ENCODE measurements around the gene EPC1. TPM values are rescaled to one million over a fixed set of nuclear protein-coding genes. Genes with fewer than 3 reads are reported as not detected.
"Not testable (repeated sequence)": the region's sequence is repeated elsewhere in the genome, so short reads cannot be mapped to it uniquely, and the experiment has no call there.

The EPC1 gene
- total RNA-seq, 1 donor from 2014 or later: 62.7 TPM

- H3K9me3 Mint-ChIP-seq: no peaks in the 10 kb centered on the region
- H3K36me3 Mint-ChIP-seq: no peaks in the 10 kb centered on the region
- H3K4me3 Mint-ChIP-seq: no peak overlapping the region
- H3K4me1 Mint-ChIP-seq: peaks cover 9% of the 10 kb centered on the region
- H3K27ac Mint-ChIP-seq: no peak overlapping the region
- TF ChIP-seq CTCF (IDR thresholded peaks at IDR 0.05; ENCODE audit: unreplicated experiment): peak; percentile 80
- no peaks in the 10 kb centered on the region for H3K27me3 Mint-ChIP-seq (ENCODE audit: low read depth)
- DNase-seq (ENCODE audit: low spot score in 2 of 2, unreplicated experiment in 2 of 2): no peak
Observed at GRCh38 chr10:32256613-32257437, 90.1 kb downstream of the EPC1 start.

GRCh38 chr10:32253821-32254220, 93.1 kb downstream of the EPC1 start:
- TF ChIP-seq CTCF (IDR thresholded peaks at IDR 0.05; ENCODE audit: unreplicated experiment): no peak
- Mint-ChIP-seq H3K4me3 (no peak overlapping the region), H3K36me3 (no peaks in the 10 kb centered on the region), H3K9me3 (no peaks in the 10 kb centered on the region), H3K27me3 (ENCODE audit: low read depth) (no peaks in the 10 kb centered on the region), H3K4me1 (peaks cover 9% of the 10 kb centered on the region), H3K27ac (no peak overlapping the region)
- DNase-seq (ENCODE audit: low spot score in 2 of 2, unreplicated experiment in 2 of 2): no peak

- DNase-seq (ENCODE audit: low spot score in 2 of 2, unreplicated experiment in 2 of 2): no peak
- no peak for TF ChIP-seq CTCF (IDR thresholded peaks at IDR 0.05; ENCODE audit: unreplicated experiment)
- Mint-ChIP-seq H3K4me1 (peaks cover 9% of the 10 kb centered on the region), H3K4me3 (no peak overlapping the region), H3K27ac (peak overlapping the region; percentile 43), H3K36me3 (no peaks in the 10 kb centered on the region), H3K27me3 (ENCODE audit: low read depth) (no peaks in the 10 kb centered on the region), H3K9me3 (no peaks in the 10 kb centered on the region)
Observed at GRCh38 chr10:32253276-32253675, 93.7 kb downstream of the EPC1 start.

GRCh38 chr10:32250489-32250888, 96.5 kb downstream of the EPC1 start:
- not testable (repeated sequence) for H3K4me1 Mint-ChIP-seq; H3K27ac Mint-ChIP-seq; H3K4me3 Mint-ChIP-seq; DNase-seq (ENCODE audit: low spot score in 2 of 2, unreplicated experiment in 2 of 2); H3K9me3 Mint-ChIP-seq; H3K36me3 Mint-ChIP-seq; H3K27me3 Mint-ChIP-seq (ENCODE audit: low read depth)

GRCh38 chr10:32246685-32247084, 100.3 kb downstream of the EPC1 start:
- peaks cover 7% of the 10 kb centered on the region for H3K4me1 Mint-ChIP-seq
- TF ChIP-seq CTCF (IDR thresholded peaks at IDR 0.05; ENCODE audit: unreplicated experiment): no peak
- H3K27ac Mint-ChIP-seq: no peak overlapping the region
- no peaks in the 10 kb centered on the region for H3K27me3 Mint-ChIP-seq (ENCODE audit: low read depth)
- H3K36me3 Mint-ChIP-seq: no peaks in the 10 kb centered on the region
- H3K4me3 Mint-ChIP-seq: no peak overlapping the region
- no peak for DNase-seq (ENCODE audit: low spot score in 2 of 2, unreplicated experiment in 2 of 2)
- no peaks in the 10 kb centered on the region for H3K9me3 Mint-ChIP-seq

- no peak for TF ChIP-seq CTCF (IDR thresholded peaks at IDR 0.05; ENCODE audit: unreplicated experiment)
- Mint-ChIP-seq H3K36me3 (no peaks in the 10 kb centered on the region), H3K9me3 (no peaks in the 10 kb centered on the region), H3K27ac (no peak overlapping the region), H3K4me1 (peaks cover 7% of the 10 kb centered on the region), H3K4me3 (no peak overlapping the region), H3K27me3 (ENCODE audit: low read depth) (no peaks in the 10 kb centered on the region)
- no peak for DNase-seq (ENCODE audit: low spot score in 2 of 2, unreplicated experiment in 2 of 2)
Observed at GRCh38 chr10:32245760-32246159, 101.2 kb downstream of the EPC1 start.

Data from mesothelial cell of epicardium (in vitro differentiated cells).